ENCODE measurements around the gene MRPS21.
"Not testable (repeated sequence)": the region's sequence is repeated elsewhere in the genome, so short reads cannot be mapped to it uniquely, and the experiment has no call there.

DNA sequence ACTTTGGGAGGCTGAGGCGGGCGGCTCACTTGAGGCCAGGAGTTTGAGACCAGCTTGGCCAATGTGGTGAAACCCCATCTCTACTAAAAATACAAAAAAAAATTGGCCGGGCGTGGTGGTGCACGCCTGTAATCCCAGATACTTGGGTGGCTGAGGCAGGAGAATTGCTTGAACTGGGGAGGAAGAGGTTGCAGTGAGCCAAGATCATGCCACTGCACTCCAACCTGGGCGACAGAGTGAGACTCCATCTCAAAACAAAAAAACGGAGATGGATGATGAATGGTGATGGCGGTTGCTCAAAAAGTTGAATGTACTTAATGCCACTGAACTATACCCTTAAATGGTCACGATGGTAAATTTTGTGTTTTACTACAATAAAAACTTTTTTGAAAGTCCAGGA, 14.9 kb downstream of the MRPS21 start:
- TF ChIP-seq ZNF114 (tag by site-specific recombination; IDR thresholded peaks at IDR 0.05); ZNF24 (tag by site-specific recombination; IDR thresholded peaks at IDR 0.05); KLF1 (tag by site-specific recombination; IDR thresholded peaks at IDR 0.05); YY1 (tag by site-specific recombination; IDR thresholded peaks at IDR 0.05); ZNF416 (tag by site-specific recombination; IDR thresholded peaks at IDR 0.05); ZIC2 (tag by site-specific recombination; IDR thresholded peaks at IDR 0.05); ZNF433 (tag by site-specific recombination; IDR thresholded peaks at IDR 0.05; ENCODE audit: low read depth): not testable (repeated sequence)
- TF ChIP-seq, protein P1, sequence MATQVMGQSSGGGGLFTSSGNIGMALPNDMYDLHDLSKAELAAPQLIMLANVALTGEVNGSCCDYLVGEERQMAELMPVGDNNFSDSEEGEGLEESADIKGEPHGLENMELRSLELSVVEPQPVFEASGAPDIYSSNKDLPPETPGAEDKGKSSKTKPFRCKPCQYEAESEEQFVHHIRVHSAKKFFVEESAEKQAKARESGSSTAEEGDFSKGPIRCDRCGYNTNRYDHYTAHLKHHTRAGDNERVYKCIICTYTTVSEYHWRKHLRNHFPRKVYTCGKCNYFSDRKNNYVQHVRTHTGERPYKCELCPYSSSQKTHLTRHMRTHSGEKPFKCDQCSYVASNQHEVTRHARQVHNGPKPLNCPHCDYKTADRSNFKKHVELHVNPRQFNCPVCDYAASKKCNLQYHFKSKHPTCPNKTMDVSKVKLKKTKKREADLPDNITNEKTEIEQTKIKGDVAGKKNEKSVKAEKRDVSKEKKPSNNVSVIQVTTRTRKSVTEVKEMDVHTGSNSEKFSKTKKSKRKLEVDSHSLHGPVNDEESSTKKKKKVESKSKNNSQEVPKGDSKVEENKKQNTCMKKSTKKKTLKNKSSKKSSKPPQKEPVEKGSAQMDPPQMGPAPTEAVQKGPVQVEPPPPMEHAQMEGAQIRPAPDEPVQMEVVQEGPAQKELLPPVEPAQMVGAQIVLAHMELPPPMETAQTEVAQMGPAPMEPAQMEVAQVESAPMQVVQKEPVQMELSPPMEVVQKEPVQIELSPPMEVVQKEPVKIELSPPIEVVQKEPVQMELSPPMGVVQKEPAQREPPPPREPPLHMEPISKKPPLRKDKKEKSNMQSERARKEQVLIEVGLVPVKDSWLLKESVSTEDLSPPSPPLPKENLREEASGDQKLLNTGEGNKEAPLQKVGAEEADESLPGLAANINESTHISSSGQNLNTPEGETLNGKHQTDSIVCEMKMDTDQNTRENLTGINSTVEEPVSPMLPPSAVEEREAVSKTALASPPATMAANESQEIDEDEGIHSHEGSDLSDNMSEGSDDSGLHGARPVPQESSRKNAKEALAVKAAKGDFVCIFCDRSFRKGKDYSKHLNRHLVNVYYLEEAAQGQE (tag by site-specific recombination; IDR thresholded peaks at IDR 0.05): not testable (repeated sequence)
- TF ChIP-seq, protein P2, sequence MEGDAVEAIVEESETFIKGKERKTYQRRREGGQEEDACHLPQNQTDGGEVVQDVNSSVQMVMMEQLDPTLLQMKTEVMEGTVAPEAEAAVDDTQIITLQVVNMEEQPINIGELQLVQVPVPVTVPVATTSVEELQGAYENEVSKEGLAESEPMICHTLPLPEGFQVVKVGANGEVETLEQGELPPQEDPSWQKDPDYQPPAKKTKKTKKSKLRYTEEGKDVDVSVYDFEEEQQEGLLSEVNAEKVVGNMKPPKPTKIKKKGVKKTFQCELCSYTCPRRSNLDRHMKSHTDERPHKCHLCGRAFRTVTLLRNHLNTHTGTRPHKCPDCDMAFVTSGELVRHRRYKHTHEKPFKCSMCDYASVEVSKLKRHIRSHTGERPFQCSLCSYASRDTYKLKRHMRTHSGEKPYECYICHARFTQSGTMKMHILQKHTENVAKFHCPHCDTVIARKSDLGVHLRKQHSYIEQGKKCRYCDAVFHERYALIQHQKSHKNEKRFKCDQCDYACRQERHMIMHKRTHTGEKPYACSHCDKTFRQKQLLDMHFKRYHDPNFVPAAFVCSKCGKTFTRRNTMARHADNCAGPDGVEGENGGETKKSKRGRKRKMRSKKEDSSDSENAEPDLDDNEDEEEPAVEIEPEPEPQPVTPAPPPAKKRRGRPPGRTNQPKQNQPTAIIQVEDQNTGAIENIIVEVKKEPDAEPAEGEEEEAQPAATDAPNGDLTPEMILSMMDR (tag by site-specific recombination; IDR thresholded peaks at IDR 0.05): not testable (repeated sequence)
- TF ChIP-seq, protein P3, sequence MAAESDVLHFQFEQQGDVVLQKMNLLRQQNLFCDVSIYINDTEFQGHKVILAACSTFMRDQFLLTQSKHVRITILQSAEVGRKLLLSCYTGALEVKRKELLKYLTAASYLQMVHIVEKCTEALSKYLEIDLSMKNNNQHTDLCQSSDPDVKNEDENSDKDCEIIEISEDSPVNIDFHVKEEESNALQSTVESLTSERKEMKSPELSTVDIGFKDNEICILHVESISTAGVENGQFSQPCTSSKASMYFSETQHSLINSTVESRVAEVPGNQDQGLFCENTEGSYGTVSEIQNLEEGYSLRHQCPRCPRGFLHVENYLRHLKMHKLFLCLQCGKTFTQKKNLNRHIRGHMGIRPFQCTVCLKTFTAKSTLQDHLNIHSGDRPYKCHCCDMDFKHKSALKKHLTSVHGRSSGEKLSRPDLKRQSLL (tag by site-specific recombination; IDR thresholded peaks at IDR 0.05): not testable (repeated sequence)
- TF ChIP-seq, protein P4, sequence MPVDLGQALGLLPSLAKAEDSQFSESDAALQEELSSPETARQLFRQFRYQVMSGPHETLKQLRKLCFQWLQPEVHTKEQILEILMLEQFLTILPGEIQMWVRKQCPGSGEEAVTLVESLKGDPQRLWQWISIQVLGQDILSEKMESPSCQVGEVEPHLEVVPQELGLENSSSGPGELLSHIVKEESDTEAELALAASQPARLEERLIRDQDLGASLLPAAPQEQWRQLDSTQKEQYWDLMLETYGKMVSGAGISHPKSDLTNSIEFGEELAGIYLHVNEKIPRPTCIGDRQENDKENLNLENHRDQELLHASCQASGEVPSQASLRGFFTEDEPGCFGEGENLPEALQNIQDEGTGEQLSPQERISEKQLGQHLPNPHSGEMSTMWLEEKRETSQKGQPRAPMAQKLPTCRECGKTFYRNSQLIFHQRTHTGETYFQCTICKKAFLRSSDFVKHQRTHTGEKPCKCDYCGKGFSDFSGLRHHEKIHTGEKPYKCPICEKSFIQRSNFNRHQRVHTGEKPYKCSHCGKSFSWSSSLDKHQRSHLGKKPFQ (tag by site-specific recombination; IDR thresholded peaks at IDR 0.05): not testable (repeated sequence)
